ENCODE results near the gene CEACAM3.
A peak's percentile ranks its signal among the peaks of the same experiment; 100 is the strongest.

Gene CEACAM3

DNA sequence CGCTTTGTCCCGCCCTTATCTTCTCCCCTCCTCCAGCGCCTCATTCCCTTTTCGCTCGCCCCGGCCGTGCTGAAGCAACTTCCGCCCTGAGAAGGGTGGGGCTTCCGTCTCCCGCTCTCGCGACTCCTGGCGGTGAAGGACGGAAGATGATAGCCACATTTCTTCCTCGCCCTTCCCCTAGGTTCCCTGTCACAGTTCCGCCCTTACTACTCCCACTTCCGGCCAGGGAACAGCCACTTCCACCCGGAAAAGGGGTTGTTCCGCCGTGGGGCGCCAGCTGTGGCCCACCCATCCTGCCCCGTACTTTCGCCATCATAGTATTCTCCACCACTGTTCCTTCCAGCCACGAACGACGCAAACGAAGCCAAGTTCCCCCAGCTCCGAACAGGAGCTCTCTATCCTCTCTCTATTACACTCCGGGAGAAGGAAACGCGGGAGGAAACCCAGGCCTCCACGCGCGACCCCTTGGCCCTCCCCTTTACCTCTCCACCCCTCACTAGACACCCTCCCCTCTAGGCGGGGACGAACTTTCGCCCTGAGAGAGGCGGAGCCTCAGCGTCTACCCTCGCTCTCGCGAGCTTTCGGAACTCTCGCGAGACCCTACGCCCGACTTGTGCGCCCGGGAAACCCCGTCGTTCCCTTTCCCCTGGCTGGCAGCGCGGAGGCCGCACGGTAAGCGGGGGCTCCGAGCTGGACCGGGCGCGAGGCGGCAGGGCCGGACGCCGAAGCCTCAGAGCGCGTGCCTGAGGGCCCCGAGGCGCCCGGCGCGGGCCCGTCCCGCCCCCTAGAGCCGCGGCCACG lies 63.4 kb downstream of the CEACAM3 start, which contains the start of gene RPS19 (continued):
- TF ChIP-seq ZNF501 (tag by site-specific recombination; IDR thresholded peaks at IDR 0.05) (peak; percentile 98), ZNF214 (tag by site-specific recombination; IDR thresholded peaks at IDR 0.05; ENCODE audit: borderline replicate concordance) (no peak), ZNF555 (tag by site-specific recombination; conservative IDR thresholded peaks at IDR 0.05) (no peak), ZNF549 (tag by site-specific recombination; IDR thresholded peaks at IDR 0.05) (no peak), BCL11B (tag by site-specific recombination; IDR thresholded peaks at IDR 0.05; ENCODE audit: low read depth) (peak; percentile 99), ZNF114 (tag by site-specific recombination; IDR thresholded peaks at IDR 0.05) (no peak), ZNF274 (IDR thresholded peaks at IDR 0.05; ENCODE audit: low read length) (no peak), ZNF274 (tag by site-specific recombination; IDR thresholded peaks at IDR 0.05; ENCODE audit: borderline replicate concordance) (no peak), ZNF2 (tag by site-specific recombination; IDR thresholded peaks at IDR 0.05) (peak; percentile 96), ZBTB8A (tag by site-specific recombination; IDR thresholded peaks at IDR 0.05) (peak; percentile 100), ZNF837 (tag by site-specific recombination; IDR thresholded peaks at IDR 0.05) (no peak), RBAK (tag by site-specific recombination; IDR thresholded peaks at IDR 0.05) (no peak), ZNF777 (tag by site-specific recombination; IDR thresholded peaks at IDR 0.05; ENCODE audit: borderline replicate concordance) (peak; percentile 80; the same call in 1 of the 2 replicates), SCRT2 (tag by site-specific recombination; IDR thresholded peaks at IDR 0.05) (no peak), ZNF366 (tag by site-specific recombination; conservative IDR thresholded peaks at IDR 0.05) (peak; percentile 100), ZNF747 (tag by site-specific recombination; IDR thresholded peaks at IDR 0.05) (no peak), KLF7 (tag by site-specific recombination; IDR thresholded peaks at IDR 0.05; ENCODE audit: borderline replicate concordance) (peak; percentile 95), MEIS1 (CRISPR knock-in tag; IDR thresholded peaks at IDR 0.05; ENCODE audit: borderline replicate concordance) (no peak), ZNF626 (tag by site-specific recombination; IDR thresholded peaks at IDR 0.05) (0 out of 2 replicates have a peak, but pooled peaks have one; percentile 61), ZNF785 (tag by site-specific recombination; IDR thresholded peaks at IDR 0.05) (peak; percentile 100), ZNF138 (tag by site-specific recombination; IDR thresholded peaks at IDR 0.05; ENCODE audit: borderline replicate concordance) (no peak), HOXA7 (CRISPR knock-in tag; IDR thresholded peaks at IDR 0.05; ENCODE audit: borderline replicate concordance) (peak; percentile 65; the same call in 1 of the 2 replicates), ZIC2 (tag by site-specific recombination; IDR thresholded peaks at IDR 0.05) (peak; percentile 69), ZNF324 (tag by site-specific recombination; IDR thresholded peaks at IDR 0.05) (peak; percentile 95), KLF10 (tag by site-specific recombination; IDR thresholded peaks at IDR 0.05) (peak; percentile 55), ZNF416 (tag by site-specific recombination; IDR thresholded peaks at IDR 0.05) (no peak), ZNF791 (tag by site-specific recombination; IDR thresholded peaks at IDR 0.05) (no peak), ZNF335 (tag by site-specific recombination; conservative IDR thresholded peaks at IDR 0.05) (peak; percentile 97), ZNF658 (tag by site-specific recombination; IDR thresholded peaks at IDR 0.05) (no peak)
- TF ChIP-seq, protein P1, sequence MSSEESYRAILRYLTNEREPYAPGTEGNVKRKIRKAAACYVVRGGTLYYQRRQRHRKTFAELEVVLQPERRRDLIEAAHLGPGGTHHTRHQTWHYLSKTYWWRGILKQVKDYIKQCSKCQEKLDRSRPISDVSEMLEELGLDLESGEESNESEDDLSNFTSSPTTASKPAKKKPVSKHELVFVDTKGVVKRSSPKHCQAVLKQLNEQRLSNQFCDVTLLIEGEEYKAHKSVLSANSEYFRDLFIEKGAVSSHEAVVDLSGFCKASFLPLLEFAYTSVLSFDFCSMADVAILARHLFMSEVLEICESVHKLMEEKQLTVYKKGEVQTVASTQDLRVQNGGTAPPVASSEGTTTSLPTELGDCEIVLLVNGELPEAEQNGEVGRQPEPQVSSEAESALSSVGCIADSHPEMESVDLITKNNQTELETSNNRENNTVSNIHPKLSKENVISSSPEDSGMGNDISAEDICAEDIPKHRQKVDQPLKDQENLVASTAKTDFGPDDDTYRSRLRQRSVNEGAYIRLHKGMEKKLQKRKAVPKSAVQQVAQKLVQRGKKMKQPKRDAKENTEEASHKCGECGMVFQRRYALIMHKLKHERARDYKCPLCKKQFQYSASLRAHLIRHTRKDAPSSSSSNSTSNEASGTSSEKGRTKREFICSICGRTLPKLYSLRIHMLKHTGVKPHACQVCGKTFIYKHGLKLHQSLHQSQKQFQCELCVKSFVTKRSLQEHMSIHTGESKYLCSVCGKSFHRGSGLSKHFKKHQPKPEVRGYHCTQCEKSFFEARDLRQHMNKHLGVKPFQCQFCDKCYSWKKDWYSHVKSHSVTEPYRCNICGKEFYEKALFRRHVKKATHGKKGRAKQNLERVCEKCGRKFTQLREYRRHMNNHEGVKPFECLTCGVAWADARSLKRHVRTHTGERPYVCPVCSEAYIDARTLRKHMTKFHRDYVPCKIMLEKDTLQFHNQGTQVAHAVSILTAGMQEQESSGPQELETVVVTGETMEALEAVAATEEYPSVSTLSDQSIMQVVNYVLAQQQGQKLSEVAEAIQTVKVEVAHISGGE (tag by site-specific recombination; conservative IDR thresholded peaks at IDR 0.05; ENCODE audit: low read depth) = peak; percentile 98
- TF ChIP-seq, protein P2, sequence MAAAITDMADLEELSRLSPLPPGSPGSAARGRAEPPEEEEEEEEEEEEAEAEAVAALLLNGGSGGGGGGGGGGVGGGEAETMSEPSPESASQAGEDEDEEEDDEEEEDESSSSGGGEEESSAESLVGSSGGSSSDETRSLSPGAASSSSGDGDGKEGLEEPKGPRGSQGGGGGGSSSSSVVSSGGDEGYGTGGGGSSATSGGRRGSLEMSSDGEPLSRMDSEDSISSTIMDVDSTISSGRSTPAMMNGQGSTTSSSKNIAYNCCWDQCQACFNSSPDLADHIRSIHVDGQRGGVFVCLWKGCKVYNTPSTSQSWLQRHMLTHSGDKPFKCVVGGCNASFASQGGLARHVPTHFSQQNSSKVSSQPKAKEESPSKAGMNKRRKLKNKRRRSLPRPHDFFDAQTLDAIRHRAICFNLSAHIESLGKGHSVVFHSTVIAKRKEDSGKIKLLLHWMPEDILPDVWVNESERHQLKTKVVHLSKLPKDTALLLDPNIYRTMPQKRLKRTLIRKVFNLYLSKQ (tag by site-specific recombination; IDR thresholded peaks at IDR 0.05; ENCODE audit: borderline replicate concordance) = no peak
- TF ChIP-seq, protein P3, sequence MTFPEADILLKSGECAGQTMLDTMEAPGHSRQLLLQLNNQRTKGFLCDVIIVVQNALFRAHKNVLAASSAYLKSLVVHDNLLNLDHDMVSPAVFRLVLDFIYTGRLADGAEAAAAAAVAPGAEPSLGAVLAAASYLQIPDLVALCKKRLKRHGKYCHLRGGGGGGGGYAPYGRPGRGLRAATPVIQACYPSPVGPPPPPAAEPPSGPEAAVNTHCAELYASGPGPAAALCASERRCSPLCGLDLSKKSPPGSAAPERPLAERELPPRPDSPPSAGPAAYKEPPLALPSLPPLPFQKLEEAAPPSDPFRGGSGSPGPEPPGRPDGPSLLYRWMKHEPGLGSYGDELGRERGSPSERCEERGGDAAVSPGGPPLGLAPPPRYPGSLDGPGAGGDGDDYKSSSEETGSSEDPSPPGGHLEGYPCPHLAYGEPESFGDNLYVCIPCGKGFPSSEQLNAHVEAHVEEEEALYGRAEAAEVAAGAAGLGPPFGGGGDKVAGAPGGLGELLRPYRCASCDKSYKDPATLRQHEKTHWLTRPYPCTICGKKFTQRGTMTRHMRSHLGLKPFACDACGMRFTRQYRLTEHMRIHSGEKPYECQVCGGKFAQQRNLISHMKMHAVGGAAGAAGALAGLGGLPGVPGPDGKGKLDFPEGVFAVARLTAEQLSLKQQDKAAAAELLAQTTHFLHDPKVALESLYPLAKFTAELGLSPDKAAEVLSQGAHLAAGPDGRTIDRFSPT (tag by site-specific recombination; IDR thresholded peaks at IDR 0.05) = no peak
- TF ChIP-seq, protein P4, sequence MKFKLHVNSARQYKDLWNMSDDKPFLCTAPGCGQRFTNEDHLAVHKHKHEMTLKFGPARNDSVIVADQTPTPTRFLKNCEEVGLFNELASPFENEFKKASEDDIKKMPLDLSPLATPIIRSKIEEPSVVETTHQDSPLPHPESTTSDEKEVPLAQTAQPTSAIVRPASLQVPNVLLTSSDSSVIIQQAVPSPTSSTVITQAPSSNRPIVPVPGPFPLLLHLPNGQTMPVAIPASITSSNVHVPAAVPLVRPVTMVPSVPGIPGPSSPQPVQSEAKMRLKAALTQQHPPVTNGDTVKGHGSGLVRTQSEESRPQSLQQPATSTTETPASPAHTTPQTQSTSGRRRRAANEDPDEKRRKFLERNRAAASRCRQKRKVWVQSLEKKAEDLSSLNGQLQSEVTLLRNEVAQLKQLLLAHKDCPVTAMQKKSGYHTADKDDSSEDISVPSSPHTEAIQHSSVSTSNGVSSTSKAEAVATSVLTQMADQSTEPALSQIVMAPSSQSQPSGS (tag by site-specific recombination; IDR thresholded peaks at IDR 0.05; ENCODE audit: low read depth) = no peak
